ENCODE measurements around the gene CARD19.
A peak's percentile ranks its signal among the peaks of the same experiment; 100 is the strongest.

The CARD19 gene

DNA sequence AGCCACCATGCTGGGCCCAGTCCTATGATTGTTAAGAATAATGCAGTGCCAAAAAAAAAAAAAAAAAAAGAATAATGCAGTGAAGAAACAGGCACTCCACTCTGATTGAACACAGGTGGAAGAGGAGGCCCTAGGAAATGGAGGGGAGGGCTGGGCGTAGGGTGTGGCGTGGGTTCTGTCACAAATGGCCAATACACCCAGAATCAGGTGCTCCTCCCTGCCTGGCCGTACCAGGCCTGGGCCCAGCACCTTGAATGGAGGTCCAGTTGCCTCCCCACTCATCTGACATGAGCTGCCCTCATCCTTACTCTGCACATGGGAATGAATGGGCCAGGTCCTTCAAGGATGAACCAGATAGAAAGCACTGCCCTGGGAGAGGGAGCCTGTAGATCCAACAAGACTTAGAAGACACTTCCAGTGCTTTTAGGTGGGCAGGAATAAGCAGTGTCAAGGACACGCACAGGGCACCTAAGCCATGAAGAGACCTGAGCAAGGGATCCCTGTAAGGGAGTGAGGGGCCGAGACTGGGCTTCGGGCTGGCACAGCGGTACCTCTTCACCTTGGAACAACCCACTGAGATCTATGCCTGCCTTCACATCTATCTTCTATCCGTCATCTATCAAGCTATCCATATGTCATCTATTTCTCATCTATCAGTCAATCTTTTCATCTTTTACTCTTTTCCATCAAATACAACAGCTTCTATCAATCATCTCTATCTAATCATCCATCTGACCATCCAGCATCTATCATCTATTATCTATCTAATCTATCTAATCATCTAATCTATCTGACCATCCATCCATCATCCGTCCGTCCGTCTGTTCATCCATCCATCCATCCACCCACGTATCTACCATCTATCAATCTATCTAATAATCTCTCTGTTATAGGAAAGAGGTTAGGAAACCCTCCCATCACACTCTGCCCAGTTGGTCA lies 22.2 kb downstream of the CARD19 start:
- DNase-seq (ENCODE audit: low read depth, low spot score) = no peak
- H3K27ac ChIP-seq = no peak overlapping the region

DNA sequence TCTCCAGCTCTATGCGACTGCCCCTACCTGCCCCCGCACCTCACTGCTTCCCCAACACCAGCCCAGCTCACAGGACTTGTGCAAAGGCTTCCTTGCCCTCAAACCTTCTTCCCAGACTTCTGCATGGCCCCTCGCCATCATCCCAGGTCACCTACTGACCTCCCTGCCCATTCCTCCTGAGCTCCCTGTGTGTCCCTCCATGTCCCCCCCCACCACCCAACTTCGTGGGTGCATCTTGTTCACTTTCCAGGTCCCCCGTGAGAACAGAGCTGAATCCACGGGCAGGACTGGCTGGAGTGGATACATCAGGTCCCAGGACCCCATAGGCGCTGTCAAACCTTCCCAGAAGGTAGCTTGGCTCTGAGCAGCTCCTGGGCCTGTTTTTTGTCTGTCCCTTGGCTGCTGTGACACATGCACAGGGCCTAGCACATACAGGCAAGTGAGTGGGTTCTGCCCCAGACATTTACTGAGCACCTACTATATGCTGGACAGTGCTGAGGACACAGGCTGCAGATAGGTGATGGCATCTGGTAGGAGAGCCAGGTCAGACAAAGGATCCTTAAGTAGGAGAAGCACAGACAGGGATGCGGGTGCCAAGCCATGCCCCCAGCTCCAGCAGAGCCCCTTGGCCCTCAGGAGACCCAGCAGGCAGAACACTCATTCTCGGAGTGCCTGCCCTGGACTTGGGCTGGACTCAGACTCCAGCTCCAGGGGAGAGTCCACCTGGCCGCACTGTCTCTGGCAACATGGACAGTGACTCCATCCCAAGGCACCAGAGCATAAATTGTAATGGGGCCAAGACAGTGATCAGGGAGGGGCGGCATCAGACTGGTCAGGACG lies 23.1 kb downstream of the CARD19 start:
- H3K27ac ChIP-seq = peak overlapping the region; percentile 55
- no peak for DNase-seq (ENCODE audit: low read depth, low spot score)

DNA sequence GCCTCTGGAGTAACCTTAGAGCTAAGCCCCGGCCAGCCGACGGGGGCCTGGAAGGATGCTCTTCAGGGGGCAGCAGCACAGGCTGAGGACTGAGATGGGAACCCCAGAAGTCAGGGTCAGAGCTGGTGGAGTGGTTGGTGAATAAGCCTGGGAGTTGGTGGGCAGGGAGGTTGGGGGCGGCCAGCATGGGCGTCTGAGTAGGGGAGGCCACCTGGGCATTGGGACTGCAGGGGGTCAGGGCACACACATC lies 23.6 kb downstream of the CARD19 start:
- H3K27ac ChIP-seq = peak overlapping the region; percentile 55
- no peak for DNase-seq (ENCODE audit: low read depth, low spot score)

DNA sequence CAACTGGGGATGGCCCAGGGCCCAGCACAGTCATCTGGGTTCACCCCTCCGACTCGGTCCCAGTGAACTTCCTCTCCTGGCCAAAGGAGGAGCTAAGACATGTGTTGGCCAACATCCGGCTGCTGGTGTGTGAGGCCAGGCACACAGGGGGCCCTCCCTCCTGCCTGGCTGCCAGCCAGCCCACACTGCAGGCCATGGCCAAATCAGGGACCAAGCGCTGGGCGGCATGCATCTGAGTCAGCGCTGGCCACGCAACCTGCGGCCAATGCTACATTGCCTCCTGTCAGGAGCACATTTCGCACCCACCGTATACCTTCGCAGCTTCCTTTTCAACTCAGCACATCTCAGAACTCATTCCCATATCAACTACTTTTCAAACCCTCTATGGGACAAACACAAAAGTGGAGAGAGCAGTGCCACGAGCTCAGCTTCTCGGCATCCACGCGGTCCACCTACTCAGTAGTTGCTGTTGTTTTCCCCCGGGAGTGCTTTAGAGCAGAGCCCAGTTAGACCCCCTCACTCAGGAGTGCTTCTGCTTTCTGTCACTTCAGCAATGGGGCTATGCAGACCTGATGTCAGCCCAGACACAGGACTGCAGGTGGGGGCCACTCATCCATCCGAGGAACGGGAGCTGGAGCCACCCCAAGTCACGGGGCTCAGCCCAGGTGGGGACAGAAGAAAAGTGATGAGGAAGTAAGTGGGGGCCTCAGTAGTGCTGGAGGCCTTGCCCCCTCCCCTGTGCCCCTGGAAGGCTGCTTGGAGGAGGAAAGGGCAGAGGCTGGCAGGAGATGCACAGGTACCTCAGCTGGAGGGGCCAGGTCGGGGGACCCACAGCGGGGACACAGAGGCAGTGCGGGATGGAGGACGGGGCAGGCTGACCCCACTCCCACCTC lies 24.2 kb downstream of the CARD19 start:
- peak overlapping the region; percentile 55 for H3K27ac ChIP-seq
- DNase-seq (ENCODE audit: low read depth, low spot score) = peak; percentile 68

DNA sequence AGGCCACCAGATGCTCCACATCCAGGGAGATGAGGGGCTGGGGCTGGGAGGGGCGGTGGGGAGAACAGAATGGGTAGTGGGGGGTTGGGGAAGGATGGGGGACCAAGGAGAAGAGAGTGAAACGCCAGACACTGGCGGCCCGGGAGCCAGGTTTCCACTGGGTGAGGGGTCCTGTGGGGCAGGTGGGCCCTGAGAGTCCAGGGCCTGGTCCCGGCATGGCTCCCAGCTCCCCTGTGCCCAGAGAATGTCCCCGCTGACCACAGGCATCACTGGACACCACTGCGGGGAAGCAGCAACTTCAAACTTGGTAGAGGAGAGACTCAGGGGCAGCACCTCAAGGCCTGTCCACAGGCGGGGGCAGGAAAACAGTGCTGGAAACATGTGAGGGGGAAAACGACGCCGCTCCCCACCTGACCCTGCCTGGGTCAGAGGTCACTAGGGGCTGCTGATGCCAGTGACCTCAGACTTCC lies 24.9 kb downstream of the CARD19 start:
- no peak for DNase-seq (ENCODE audit: low read depth, low spot score)

DNA sequence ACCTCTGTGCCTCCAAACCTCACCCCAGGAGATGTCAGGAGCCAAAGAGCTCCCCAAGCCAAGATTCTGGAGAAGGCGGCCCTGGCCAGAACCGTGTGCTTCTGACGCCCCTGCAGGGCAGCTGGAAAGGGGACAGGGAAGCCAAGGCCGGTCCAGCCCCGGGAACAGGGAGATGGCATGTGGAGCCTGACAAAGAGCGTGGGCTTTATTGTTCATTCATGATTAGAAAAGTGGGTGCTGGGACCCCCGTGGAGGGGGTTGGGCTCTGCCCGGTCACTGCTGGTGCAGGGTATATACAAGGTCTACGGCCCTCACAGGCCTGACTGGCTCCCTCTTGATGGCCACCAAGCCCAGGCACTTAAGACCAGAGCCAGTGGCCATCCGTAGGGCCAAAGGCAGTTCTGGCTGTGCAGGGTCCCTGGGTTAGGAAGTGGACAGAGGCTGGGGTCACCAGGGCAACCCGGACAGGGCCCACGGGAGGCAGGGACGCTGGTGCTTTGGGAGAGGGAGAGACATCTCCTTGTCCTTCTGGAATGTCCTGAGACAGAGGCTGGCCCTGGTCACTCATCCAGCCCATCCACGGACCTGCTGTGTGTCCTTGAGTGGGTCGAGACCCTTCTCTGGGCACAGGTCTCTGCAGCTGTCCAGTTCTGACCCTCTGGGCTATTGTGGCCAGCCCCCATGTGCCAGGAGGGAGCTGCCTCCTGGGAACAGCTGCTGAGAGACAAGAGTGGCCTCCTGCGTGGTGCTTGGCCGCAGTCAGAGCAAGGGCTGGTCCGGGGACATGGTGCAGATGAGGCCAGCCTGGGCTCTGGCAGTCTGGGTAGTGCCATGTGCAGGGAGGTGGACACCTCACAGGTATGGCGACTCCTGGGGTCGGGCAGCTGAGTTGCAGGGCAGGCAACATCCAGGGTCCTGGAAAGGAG lies 25.6 kb downstream of the CARD19 start:
- DNase-seq (ENCODE audit: low read depth, low spot score) = no peak

More for the DNA sequence above, 24.9 kb downstream of the CARD19 start:
- H3K27ac ChIP-seq = peak overlapping the region; percentile 55

DNA sequence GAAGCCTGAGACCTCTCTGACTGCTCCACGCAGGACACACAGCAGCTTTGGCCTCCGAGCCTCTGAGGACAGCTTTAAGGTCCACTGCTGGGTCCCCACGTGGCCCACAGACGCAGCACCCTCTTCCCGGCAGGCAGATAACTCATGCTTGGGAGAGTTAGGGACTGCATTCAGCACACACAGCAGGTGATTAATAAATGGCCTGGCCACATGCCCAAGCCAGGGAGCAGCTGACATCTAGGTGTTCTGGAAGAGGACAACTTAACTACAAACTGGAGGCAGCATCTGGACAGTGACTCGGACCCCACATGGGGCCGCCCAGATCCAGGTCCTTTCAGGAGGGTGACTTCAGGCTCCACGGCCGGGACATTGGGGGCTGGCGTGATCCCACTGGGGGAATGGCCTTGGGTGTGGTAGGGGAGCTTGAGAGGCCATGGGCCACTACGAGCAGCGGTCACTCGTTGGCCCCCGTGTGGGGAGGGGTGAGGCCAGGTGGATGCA lies 26.8 kb downstream of the CARD19 start:
- H3K27ac ChIP-seq = no peak overlapping the region
- DNase-seq (ENCODE audit: low read depth, low spot score) = no peak

More for the DNA sequence above, 25.6 kb downstream of the CARD19 start:
- no peak overlapping the region for H3K27ac ChIP-seq

DNA sequence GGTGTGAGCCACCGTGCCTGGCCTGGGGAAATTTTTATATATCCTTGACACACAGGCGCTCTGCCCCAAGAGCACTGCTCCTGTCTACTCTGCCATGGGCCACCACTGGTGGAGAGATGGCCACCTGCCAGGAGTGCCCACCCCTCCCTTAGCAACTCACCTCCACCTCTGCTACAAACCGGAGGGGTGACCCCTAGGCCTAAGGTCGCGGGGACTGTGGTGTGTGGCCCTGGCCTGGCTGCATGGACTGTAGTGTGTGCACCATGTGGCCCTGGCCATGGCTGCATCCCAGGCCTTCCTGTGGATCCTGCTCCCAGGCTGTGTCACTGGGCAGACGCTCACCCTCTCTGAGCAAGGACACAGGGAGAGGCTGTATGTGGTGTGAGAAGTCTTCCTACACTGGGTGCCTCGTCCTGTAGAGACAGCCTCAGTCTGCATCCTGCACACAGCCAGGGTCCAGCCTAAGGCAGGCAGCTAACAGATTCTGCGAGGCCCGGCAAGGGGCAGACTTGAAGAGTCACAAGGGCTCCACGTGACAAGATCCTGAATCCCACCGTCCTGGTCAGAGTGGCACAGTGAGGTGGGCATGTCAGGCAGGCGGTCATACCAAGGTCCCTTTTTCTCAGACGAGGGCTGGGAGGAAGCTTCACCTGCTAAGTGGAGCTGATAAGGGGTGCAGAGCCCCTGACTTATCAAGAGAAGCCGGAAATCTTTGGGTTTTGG lies 27.7 kb downstream of the CARD19 start:
- no peak overlapping the region for H3K27ac ChIP-seq
- DNase-seq (ENCODE audit: low read depth, low spot score) = no peak

DNA sequence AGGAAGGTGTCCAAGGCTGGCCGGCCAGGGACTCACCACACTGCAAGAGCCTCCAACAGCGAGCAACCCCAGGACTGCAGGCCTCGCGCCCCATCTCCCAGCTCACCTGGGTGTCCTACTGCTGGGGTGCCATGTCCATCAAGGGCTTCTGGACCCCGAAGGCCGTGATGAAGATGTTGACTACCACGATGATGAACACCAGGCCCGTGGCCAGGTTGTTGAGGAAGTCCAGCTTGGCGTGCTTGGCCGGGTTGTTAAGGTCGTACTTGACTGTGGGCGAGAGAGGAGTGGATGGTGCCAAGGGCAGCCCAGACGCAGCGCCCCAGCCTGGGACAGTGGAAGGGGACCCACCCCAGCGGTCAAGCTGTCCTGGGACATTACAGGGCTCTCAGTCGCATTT lies 28.8 kb downstream of the CARD19 start:
- no peak overlapping the region for H3K27ac ChIP-seq
- no peak for DNase-seq (ENCODE audit: low read depth, low spot score)

DNA sequence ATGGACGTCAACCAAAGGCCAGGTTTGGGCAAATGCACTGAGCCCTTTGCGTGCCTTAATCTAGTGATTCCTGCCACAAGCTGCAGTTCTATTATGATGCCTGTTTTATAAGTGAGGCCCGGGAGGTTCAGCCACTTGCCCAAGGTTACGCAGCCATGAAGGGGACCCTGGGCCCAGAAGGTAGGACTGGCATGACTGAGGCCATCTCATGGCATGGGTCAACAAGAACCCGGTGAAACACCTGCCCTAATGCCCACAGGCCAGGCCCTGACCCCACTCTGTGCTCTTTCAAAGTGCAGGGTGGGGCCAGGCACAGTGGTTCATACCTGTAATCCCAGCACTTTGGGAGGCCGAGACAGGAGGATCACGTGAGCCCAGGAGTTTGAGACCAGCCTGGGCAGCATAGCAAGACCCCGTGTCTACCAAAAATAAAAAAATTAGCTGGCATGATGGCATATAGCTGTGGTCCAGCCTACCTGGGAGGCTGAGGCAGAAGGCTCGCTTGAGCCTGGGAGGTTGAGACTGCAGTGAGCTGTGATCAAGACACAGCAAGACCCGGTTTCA lies 29.4 kb downstream of the CARD19 start:
- no peak overlapping the region for H3K27ac ChIP-seq
- DNase-seq (ENCODE audit: low read depth, low spot score) = no peak

DNA sequence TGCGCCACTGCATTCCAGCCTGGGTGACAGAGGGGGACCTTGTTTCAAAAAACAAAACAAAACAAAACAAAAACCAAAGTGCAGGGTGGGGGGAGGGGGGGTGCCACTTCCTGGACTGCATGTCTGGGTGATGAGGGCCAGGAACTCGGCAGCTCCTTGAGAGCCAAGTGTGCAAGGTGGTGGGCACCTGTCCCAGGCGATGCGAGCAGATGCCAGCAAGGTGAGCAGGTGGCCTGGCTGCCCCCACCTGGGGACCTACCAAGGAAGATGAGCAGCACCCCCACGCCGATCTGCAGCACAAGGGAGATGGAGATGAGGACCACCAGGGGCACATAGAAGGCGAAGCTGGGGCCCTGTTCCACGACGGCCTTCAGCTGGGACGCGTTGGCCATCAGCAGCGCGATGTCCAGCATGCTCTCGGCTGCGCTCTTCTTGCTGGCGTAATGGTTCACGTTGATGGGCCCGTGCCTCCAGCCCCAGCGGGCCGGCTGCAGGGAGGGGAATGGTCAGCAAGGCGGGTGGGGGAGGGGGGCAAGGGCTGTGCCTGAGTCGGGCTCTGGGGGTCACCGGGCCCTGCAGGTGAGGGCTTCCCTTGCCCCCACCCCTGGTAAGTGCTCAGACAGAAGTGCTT lies 30.2 kb downstream of the CARD19 start:
- no peak for DNase-seq (ENCODE audit: low read depth, low spot score)
- no peak overlapping the region for H3K27ac ChIP-seq

DNA sequence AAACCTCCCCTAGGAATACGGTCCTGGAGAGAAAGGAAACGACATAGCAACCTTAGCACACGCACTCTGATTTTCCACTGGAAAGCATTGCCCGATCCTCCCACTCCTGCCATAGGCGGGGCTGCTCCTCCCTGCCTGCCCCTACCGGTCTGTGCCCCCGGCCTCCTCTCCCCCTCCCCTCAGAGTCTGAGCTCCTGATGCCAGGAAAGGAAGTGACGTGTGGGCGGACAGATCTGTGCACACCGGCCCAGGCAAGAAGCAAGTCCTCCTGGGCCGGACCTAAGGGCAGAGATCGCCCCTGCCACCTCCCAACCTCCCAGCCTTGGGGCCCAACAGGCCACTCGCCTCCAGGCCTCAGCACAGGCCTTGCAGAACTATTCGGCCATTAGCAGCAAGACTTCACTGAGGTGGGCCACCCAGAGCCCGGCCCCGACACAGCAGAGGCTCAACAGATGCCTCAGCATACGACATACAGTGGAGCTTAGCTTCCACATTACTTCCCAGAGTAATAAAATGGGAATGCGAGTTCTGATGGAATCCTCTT lies 30.9 kb downstream of the CARD19 start:
- no peak for DNase-seq (ENCODE audit: low read depth, low spot score)
- no peak overlapping the region for H3K27ac ChIP-seq

DNA sequence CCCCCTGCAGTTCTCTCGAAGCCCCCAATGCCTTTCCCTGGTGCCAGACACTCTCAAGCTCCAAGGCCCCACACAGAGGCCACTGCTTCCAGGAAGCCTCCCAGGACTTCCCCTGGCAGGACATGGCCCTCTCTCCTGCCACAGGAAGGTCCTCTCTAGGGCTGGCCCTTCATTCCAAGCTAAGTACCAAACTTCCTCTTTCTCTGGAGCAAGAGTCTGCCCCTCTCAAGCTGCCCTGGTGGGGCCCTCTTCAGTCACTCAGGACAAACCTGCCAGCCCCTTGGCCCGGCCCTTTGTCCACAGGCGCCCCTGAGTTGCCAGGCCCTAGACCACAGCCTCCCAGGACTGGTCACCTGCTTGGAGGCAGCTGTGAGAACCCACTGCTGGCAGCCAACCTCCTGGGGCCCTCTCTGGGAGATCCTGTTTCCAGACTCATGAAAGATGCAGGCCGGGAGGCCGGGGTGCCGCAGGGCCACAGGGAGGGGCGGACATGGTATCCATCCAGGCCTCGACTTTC lies 31.4 kb downstream of the CARD19 start:
- no peak overlapping the region for H3K27ac ChIP-seq
- no peak for DNase-seq (ENCODE audit: low read depth, low spot score)

DNA sequence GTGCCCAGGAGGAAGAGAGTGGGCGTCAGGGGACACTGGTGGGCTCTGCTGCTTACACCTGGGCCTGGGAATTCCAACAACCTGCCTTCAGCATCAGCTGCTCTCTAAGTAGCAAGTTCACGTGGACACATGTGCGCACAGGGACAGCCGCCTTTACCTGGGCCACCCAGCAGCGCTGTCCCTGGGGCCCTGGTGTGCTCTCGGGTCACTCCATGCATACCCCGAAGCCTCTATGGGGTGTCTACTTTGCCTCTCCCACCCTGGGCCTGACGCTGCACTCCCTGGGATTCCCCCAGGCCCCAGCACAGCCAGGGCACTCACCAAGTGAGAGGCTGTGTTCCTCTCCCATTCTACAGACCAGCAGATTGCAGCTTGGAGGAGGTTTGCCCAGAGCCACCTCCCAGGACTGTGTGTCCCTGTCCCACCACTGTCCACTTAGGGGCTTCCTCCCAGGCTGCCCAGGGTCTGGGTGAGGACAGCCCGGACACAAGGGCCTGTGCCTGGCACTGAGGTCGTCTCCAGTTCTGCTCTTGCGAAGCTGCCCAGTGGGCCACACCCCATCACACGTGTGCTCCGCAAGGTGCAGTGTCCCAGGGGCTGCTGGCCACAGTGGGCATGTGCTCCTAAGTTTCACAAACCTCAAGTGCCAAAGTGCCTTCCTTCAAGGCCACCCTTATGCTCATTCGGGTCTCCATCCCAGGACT lies 32.1 kb downstream of the CARD19 start:
- no peak for DNase-seq (ENCODE audit: low read depth, low spot score)
- H3K27ac ChIP-seq = no peak overlapping the region

DNA sequence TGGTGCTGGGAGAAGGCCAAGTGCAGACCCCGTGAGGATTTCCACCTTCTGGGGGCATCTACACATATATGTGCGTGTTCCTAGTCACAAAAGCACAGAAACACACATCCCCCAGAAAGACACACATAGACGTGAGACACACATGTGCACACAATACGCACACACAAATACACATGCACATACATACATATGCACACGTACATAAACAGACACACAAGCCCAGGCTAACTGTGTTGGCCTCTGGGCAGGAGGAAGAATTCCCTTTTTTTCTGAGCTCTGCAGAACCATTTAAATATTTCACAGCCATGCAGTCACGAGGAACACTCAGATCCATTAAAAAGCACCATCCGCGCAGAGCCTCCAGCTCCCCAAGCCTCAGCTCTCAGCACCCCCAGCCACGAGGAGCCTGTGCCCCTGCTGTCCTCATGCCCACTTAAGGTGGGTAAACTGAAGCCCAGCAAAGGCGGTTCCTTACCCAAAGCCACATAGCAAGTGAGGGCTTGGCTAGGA lies 32.8 kb downstream of the CARD19 start:
- H3K27ac ChIP-seq = no peak overlapping the region
- DNase-seq (ENCODE audit: low read depth, low spot score) = no peak

DNA sequence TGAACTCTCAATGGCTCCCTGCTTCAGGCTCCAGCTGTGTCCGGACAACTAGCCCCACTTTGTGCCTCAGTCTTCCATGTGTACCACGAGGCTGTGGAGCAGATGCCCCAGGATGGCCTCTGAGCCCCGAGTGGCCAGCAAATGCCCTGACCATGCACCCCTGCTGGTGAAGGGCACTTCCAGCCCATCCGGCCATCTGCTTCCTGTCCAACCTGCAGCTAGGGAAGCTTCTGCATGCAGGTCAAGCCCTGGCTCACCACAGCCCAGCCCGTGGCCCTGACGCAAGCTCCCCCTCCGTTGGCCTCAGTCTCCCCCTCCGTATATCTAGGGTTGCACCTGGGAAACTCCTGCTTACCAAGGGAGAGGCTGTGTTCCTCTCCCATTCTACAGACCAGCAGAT lies 33.3 kb downstream of the CARD19 start:
- DNase-seq (ENCODE audit: low read depth, low spot score) = no peak
- H3K27ac ChIP-seq = no peak overlapping the region

Measured in epithelial cell of prostate (primary cell).